Keratinocyte (primary cell): ENCODE results near the gene GPX2. TPM values are rescaled to one million over a fixed set of nuclear protein-coding genes. Genes with fewer than 3 reads are reported as not detected.
A peak's percentile ranks its signal among the peaks of the same experiment; 100 is the strongest.

Experiments used
- DNase-seq: peaks from one replicate; pipeline ENCODE4 v3.0.0-alpha.2; 2011; ENCODE audit warnings: low read depth, missing footprints, low spot score
- FAIRE-seq: peaks from 2 replicates; lab custom pipeline; 2011; peaks lifted over from hg19 to GRCh38; lab: Jason Lieb, UNC
- H2AFZ ChIP-seq: 2 replicates; pipeline ENCODE4 v1.6.0; 2012; ENCODE audit warnings: low read length, control low read depth, inconsistent platforms; ENCODE audit not compliant: control insufficient read depth
- H3K27ac ChIP-seq: 2 replicates; pipeline ENCODE4 v1.5.1; 2011; ENCODE audit warnings: low read length; ENCODE audit not compliant: control insufficient read depth, insufficient read depth
- H3K27me3 ChIP-seq: 3 replicates; pipeline ENCODE4 v1.6.0; 2011; ENCODE audit warnings: low read length; ENCODE audit not compliant: control insufficient read depth, insufficient read depth; ENCODE audit errors: extremely low read depth
- H3K36me3 ChIP-seq, 2 experiments: 2 replicates in 1 of 2; 3 replicates in 1 of 2; pipeline ENCODE4 v1.5.1; 2011; ENCODE audit warnings: low read length in 2 of 2, mild to moderate bottlenecking in 1 of 2; ENCODE audit not compliant: control insufficient read depth in 2 of 2, insufficient read depth in 2 of 2; ENCODE audit errors: extremely low read depth in 1 of 2
- H3K4me1 ChIP-seq: 3 replicates; pipeline ENCODE4 v1.5.1; 2011; ENCODE audit warnings: low read length; ENCODE audit not compliant: control insufficient read depth, insufficient read depth; ENCODE audit errors: extremely low read depth
- H3K4me2 ChIP-seq: 3 replicates; pipeline ENCODE4 v1.6.0; 2011; ENCODE audit warnings: low read depth, low read length; ENCODE audit not compliant: control insufficient read depth, insufficient read depth; ENCODE audit errors: extremely low read depth
- H3K4me3 ChIP-seq, 3 experiments: fragments of 200-600 bp in 1 of 3; sonication (generic) in 1 of 3; 2 replicates in 2 of 3; 3 replicates in 1 of 3; pipeline ENCODE4 v1.5.1; 2011 to 2016; ENCODE audit warnings: low read length in 3 of 3, mild to moderate bottlenecking in 3 of 3, control low read depth in 2 of 3, inconsistent platforms in 1 of 3, low read depth in 1 of 3, mixed read lengths in 1 of 3, mixed run types in 1 of 3, moderate library complexity in 1 of 3; ENCODE audit not compliant: control insufficient read depth in 2 of 3, insufficient read depth in 2 of 3; ENCODE audit errors: extremely low read depth in 1 of 3
- H3K79me2 ChIP-seq: 2 replicates; pipeline ENCODE4 v1.6.0; 2012; ENCODE audit warnings: low read length; ENCODE audit not compliant: control insufficient read depth, insufficient read depth
- H3K9ac ChIP-seq: 3 replicates; pipeline ENCODE4 v1.6.0; 2011; ENCODE audit warnings: low read length; ENCODE audit not compliant: control insufficient read depth, insufficient read depth; ENCODE audit errors: extremely low read depth
- H3K9me1 ChIP-seq: 3 replicates; pipeline ENCODE4 v1.6.0; 2011; ENCODE audit warnings: low read length; ENCODE audit not compliant: control insufficient read depth, insufficient read depth; ENCODE audit errors: extremely low read depth
- H3K9me3 ChIP-seq: 2 replicates; pipeline ENCODE4 v1.5.1; 2012; ENCODE audit warnings: low read depth, low read length; ENCODE audit not compliant: control insufficient read depth
- H4K20me1 ChIP-seq: 3 replicates; pipeline ENCODE4 v1.6.0; 2011; ENCODE audit warnings: low read length; ENCODE audit not compliant: control insufficient read depth, insufficient read depth; ENCODE audit errors: extremely low read depth
- EZH2 ChIP-seq: IDR thresholded peaks from one replicate; pipeline ENCODE4 v1.6.1; 2012; ENCODE audit warnings: inconsistent platforms, mild to moderate bottlenecking, low read length, moderate library complexity
- dilution Hi-C: fragments of 300-500 bp; cut with MboI; formaldehyde crosslinking; loops from one replicate; pipeline ENCODE4 v1.7.0; 2020; ENCODE audit warnings: low sequenced_read_pairs; ENCODE audit not compliant: extremely low pct_ligation_motif_present
- polyA minus RNA-seq, 3 experiments: library from RNA; depleted of rRNA, polyadenylated mRNA; stranded (reverse); fragments of >200 nt; gene quantifications; 1 replicate in 1 of 3; 2 replicates in 1 of 3; 3 replicates in 1 of 3; pipeline ENCODE4 v1.2.3, GENCODE V29; 2011
- polyA plus RNA-seq, 5 experiments: library from polyadenylated mRNA; depleted of rRNA in 3 of 5; stranded (reverse) in 3 of 5; stranded (forward) in 1 of 5; unstranded in 1 of 5; fragments of >200 nt; gene quantifications; 1 replicate in 1 of 5; 2 replicates in 3 of 5; 3 replicates in 1 of 5; pipeline versions ENCODE4 v1.2.1 to v1.2.3, GENCODE V29; 2011 to 2012; ENCODE audit warnings: missing spikeins in 2 of 5, low read depth in 1 of 5, low replicate concordance in 1 of 5
- TF ChIP-seq, protein P1 (sequence below), 3 experiments: IDR thresholded peaks in 1 of 3; conservative IDR thresholded peaks in 1 of 3; optimal IDR thresholded peaks in 1 of 3; 2 replicates in 2 of 3; 3 replicates in 1 of 3; pipeline versions ENCODE3 to v1.5.1; 2011; ENCODE audit warnings: low read length in 3 of 3, mild to moderate bottlenecking in 3 of 3, moderate library complexity in 2 of 3, control low read depth in 1 of 3, inconsistent platforms in 1 of 3; ENCODE audit not compliant: insufficient read depth in 2 of 3; ENCODE audit errors: extremely low read depth in 1 of 3

The GPX2 gene
- polyA plus RNA-seq (47.0 to 76.9 TPM (median 57.5 TPM) in 3 replicates), polyA minus RNA-seq (27.2 to 42.0 TPM (median 36.9 TPM) in 3 replicates)
- 0.82 TPM for polyA plus RNA-seq (2011; ENCODE audit: low read depth)
- 48.6 and 68.2 TPM in 2 replicates for polyA plus RNA-seq (2011; cell fraction: cytosol; rRNA removed)
- polyA plus RNA-seq (2011; cell fraction: nucleus; rRNA removed) = 20.0 and 23.7 TPM in 2 replicates
- 5.9 and 41.7 TPM in 2 replicates for polyA plus RNA-seq (2012; ENCODE audit: low replicate concordance)
- polyA minus RNA-seq (2011; cell fraction: cytosol; rRNA and poly(A)+ RNA removed) = 16.3 TPM
- polyA minus RNA-seq (2011; cell fraction: nucleus; rRNA and poly(A)+ RNA removed) = 3.4 and 4.7 TPM in 2 replicates

DNA sequence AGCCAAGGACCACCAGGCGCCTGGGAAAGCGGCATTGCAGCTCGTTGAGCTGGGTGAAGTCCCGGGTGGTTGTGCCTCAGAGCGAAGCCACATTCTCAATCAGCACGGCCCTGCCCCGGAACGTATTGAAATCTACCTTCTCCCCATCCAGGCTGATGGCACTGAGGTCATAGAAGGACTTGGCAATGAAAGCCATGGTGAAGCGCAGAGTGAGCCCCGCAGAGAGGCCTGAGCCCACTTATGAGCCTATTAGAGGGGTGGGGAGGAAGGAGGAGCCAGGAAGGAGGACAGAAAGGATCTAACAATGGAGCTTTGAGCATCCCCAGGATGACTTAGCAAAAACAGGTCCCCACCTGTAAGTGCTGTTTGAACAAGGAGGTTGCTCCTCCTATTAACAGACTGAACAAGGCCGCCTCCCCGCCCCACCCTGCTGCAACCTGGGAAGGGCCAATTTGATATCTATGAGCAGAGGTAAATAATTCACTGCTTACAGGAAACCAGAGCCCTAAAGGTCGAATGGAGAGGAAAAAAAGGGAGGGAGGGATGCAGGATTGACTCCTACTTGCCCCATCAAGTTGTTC, at the start of gene GPX2:
Gene GPX2 (minus strand): TSS at position 215 of the 581 bp plus-strand sequence. CDS start 19 bp downstream, at position 196.
- dilution Hi-C loops = no loop called here
- no peaks in the 10 kb centered on the region for H3K27me3 ChIP-seq
- H3K4me2 ChIP-seq = peak within 1 kb of the TSS; percentile 79
- H3K9me3 ChIP-seq = no peaks in the 10 kb centered on the region
- peak within 1 kb of the TSS; percentile 88 for H3K27ac ChIP-seq
- peaks cover 4% of the 10 kb centered on the region for H3K79me2 ChIP-seq
- H3K9me1 ChIP-seq = no peaks in the 10 kb centered on the region
- peaks cover 16% of the 10 kb centered on the region for H3K4me1 ChIP-seq
- peak within 1 kb of the TSS; percentile 30 to 66 (median 50) for H3K4me3 ChIP-seq
- peak within 1 kb of the TSS; percentile 76 for H3K9ac ChIP-seq
- DNase-seq (peak; percentile 32), FAIRE-seq (peak; percentile 94)
- TF ChIP-seq EZH2 = no peak
- TF ChIP-seq, protein P1, sequence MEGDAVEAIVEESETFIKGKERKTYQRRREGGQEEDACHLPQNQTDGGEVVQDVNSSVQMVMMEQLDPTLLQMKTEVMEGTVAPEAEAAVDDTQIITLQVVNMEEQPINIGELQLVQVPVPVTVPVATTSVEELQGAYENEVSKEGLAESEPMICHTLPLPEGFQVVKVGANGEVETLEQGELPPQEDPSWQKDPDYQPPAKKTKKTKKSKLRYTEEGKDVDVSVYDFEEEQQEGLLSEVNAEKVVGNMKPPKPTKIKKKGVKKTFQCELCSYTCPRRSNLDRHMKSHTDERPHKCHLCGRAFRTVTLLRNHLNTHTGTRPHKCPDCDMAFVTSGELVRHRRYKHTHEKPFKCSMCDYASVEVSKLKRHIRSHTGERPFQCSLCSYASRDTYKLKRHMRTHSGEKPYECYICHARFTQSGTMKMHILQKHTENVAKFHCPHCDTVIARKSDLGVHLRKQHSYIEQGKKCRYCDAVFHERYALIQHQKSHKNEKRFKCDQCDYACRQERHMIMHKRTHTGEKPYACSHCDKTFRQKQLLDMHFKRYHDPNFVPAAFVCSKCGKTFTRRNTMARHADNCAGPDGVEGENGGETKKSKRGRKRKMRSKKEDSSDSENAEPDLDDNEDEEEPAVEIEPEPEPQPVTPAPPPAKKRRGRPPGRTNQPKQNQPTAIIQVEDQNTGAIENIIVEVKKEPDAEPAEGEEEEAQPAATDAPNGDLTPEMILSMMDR (optimal IDR thresholded peaks at IDR 0.05 in 1 of 3, IDR thresholded peaks at IDR 0.05 in 1 of 3, conservative IDR thresholded peaks at IDR 0.05 in 1 of 3; ENCODE audit: extremely low read depth in 1 of 3, insufficient read depth in 2 of 3, low read length in 3 of 3) = no peak
- H2AFZ ChIP-seq = peak within 1 kb of the TSS; percentile 79
- peaks cover 0 to 14% of the 10 kb centered on the region in 2 experiments for H3K36me3 ChIP-seq
- no peaks in the 10 kb centered on the region for H4K20me1 ChIP-seq

DNA sequence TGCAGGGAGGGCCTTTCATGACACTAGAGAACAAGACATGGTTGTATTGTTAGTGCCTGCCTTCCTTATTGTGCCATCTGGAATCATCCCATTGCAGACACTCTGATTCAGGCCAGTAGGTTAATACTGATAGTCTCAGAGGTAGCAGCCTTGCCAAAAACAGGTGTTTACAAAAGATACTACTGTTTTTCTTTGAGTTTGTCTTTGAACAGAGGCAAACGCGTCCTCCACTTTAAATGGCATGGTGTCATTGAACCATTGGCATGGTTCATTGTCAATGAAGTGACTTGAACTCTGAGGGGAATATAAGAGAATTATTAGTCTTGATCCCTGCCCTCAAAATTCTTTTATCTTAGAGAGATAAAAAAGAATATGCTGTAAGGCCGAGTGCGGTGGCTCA, 48.4 kb upstream of the GPX2 start:
- TF ChIP-seq EZH2 = no peak
- TF ChIP-seq, protein P1 (optimal IDR thresholded peaks at IDR 0.05 in 1 of 3, IDR thresholded peaks at IDR 0.05 in 1 of 3, conservative IDR thresholded peaks at IDR 0.05 in 1 of 3; ENCODE audit: extremely low read depth in 1 of 3, insufficient read depth in 2 of 3, low read length in 3 of 3) = no peak
- dilution Hi-C loops = no loop called here
- FAIRE-seq = no peak

More for the DNA sequence above, 48.4 kb upstream of the GPX2 start:
- H3K9ac ChIP-seq = no peak overlapping the region
- H2AFZ ChIP-seq = no peak overlapping the region
- no peaks in the 10 kb centered on the region for H3K27me3 ChIP-seq
- DNase-seq = no peak
- H3K9me3 ChIP-seq = no peaks in the 10 kb centered on the region
- H4K20me1 ChIP-seq = no peaks in the 10 kb centered on the region
- H3K27ac ChIP-seq = no peak overlapping the region
- H3K79me2 ChIP-seq = peaks cover 28% of the 10 kb centered on the region
- H3K4me3 ChIP-seq = no peak overlapping the region
- no peak overlapping the region for H3K4me2 ChIP-seq
- peaks cover 10% of the 10 kb centered on the region for H3K4me1 ChIP-seq
- H3K36me3 ChIP-seq = no peaks in the 10 kb centered on the region
- no peaks in the 10 kb centered on the region for H3K9me1 ChIP-seq
